Prostate gland (tissue), 2 donors: ENCODE data around the gene TMEM161B. TPM values are rescaled to one million over a fixed set of nuclear protein-coding genes. Genes with fewer than 3 reads are reported as not detected.
"Not testable (repeated sequence)": the region's sequence is repeated elsewhere in the genome, so short reads cannot be mapped to it uniquely, and the experiment has no call there.

Source experiments
- DNase-seq: peaks from one replicate; pipeline ENCODE4 v3.0.0-alpha.2; 2019; ENCODE audit warnings: low spot score
- H3K27ac ChIP-seq, 2 donors: fragments of 200-600 bp; sonication (generic); 2 replicates each; pipeline ENCODE4 v1.5.1; 2017 to 2019
- H3K27me3 ChIP-seq: fragments of 200-600 bp; sonication (generic); replicated peaks from 2 replicates; pipeline ENCODE4 v1.5.1; 2019; ENCODE audit not compliant: insufficient read depth
- H3K36me3 ChIP-seq, 2 donors: fragments of 200-600 bp; sonication (generic); 1 replicate in 1 of 2; 2 replicates in 1 of 2; pipeline versions ENCODE4 v1.5.1 to v1.8.1; 2017 to 2019
- H3K4me1 ChIP-seq: fragments of 200-600 bp; sonication (generic); replicated peaks from 2 replicates; pipeline ENCODE4 v1.5.1; 2019
- H3K4me3 ChIP-seq, 2 donors: fragments of 200-600 bp; sonication (generic); 2 replicates each; pipeline ENCODE4 v1.5.1; 2017 to 2019
- H3K9me3 ChIP-seq: fragments of 200-600 bp; sonication (generic); 2 replicates; pipeline ENCODE4 v1.5.1; 2017
- CTCF ChIP-seq, 4 experiments: fragments of 200-600 bp in 2 of 4; fragments of 450-650 bp in 2 of 4; sonication (generic) in 2 of 4; IDR thresholded peaks; 1 replicate in 3 of 4; 2 replicates in 1 of 4; pipeline ENCODE4 v1.5.1; 2016 to 2019; ENCODE audit warnings: antibody characterized with exemption in 4 of 4, mild to moderate bottlenecking in 2 of 4, moderate library complexity in 2 of 4
- POLR2A ChIP-seq: fragments of 450-650 bp; IDR thresholded peaks from one replicate; pipeline ENCODE4 v1.6.1; 2016; ENCODE audit warnings: antibody characterized with exemption, mild to moderate bottlenecking
- POLR2AphosphoS5 ChIP-seq: sonication (generic); formaldehyde crosslinking; IDR thresholded peaks from one replicate; pipeline ENCODE4 v1.6.1; 2017; ENCODE audit warnings: antibody characterized with exemption
- WGBS: methylation state at CpG from one replicate; pipeline ENCODE4 v1.1.5; 2018; 5-methylcytosine and 5-hydroxymethylcytosine counted together
- intact Hi-C: fragments of 100-400 bp; cut with DNase I; formaldehyde crosslinking; loops from one replicate; pipeline ENCODE4 v1.14.2; 2022
- total RNA-seq, 2 donors: library from RNA; depleted of rRNA; stranded (reverse); fragments of >200 nt; gene quantifications; one replicate each; pipeline ENCODE4 v1.1.0, GENCODE V29; 2016

The TMEM161B gene
- total RNA-seq, 2 donors from 2014 or later: 16.2 to 17.0 TPM

- 78% methylated on average over 1 of the region's 1 CpG for WGBS
- Histone ChIP-seq H3K4me1 (no peaks in the 10 kb centered on the region), H3K27ac (no peak overlapping the region), H3K9me3 (no peaks in the 10 kb centered on the region), H3K27me3 (no peaks in the 10 kb centered on the region), H3K4me3 (no peak overlapping the region), H3K36me3 (no peaks in the 10 kb centered on the region)
- TF ChIP-seq POLR2AphosphoS5 (no peak), CTCF (IDR thresholded peaks at IDR 0.05) (no peak), POLR2A (no peak)
- no peak for DNase-seq
- intact Hi-C loops: no loop called here
These were observed 23.3 kb downstream of the TMEM161B start for GRCh38 chr5:88245241-88245892.

- Histone ChIP-seq H3K4me1 (no peaks in the 10 kb centered on the region), H3K36me3 (no peaks in the 10 kb centered on the region), H3K9me3 (no peaks in the 10 kb centered on the region), H3K4me3 (no peak overlapping the region), H3K27me3 (no peaks in the 10 kb centered on the region), H3K27ac (no peak overlapping the region)
- intact Hi-C loops: no loop called here
- TF ChIP-seq CTCF (IDR thresholded peaks at IDR 0.05): no peak
- no peak for TF ChIP-seq POLR2AphosphoS5
- TF ChIP-seq POLR2A: no peak
- DNase-seq: no peak
- WGBS: 87% methylated on average over 2 of the region's 2 CpGs
These were observed 24.0 kb downstream of the TMEM161B start for GRCh38 chr5:88244686-88245085.

DNA sequence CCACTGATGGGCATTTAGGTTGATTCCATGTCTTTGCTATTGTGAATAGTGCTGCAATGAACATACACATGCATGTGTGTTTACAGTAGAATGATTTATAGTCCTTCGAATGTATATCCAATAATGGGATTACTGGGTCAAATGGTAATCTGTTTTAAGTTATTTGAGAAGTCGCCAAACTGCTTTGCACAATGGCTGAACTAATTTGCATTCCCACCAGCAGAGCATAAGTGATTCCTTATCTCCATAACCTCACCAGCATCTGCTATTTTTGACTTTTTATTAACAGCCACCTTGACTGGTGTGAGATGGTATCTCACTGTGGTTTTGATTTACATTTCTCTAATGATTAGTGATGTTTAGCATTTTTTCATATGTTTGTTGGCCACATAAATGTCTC lies 25.2 kb downstream of the TMEM161B start:
- 66% methylated on average over 2 of the region's 2 CpGs for WGBS
- H3K27me3 ChIP-seq, H3K36me3 ChIP-seq, H3K4me3 ChIP-seq, DNase-seq, H3K27ac ChIP-seq, H3K9me3 ChIP-seq, H3K4me1 ChIP-seq, intact Hi-C loops: not testable (repeated sequence)

DNA sequence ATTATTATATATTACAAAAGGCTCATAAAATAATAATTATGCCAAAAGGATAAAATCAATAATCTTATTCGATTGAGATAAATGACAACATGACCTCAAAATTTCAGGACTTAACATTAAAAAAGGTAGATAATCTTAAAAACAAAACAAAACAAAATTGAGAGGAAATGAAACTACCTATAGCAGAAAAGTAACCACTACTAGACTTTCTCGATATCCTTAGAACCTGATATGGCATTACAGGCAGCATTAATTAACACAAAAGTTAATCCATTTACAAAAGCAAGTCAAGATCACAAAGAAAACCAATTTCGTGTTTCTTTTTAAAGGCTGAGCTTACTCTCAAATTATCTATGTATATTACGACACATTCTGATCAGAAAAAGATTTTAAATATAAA lies 29.9 kb downstream of the TMEM161B start:
- 95% methylated on average over 4 of the region's 4 CpGs for WGBS
- TF ChIP-seq POLR2AphosphoS5: no peak
- no peak for TF ChIP-seq CTCF (IDR thresholded peaks at IDR 0.05)
- TF ChIP-seq POLR2A: no peak
- Histone ChIP-seq H3K27ac (no peak overlapping the region), H3K27me3 (no peaks in the 10 kb centered on the region), H3K4me1 (no peaks in the 10 kb centered on the region), H3K4me3 (no peak overlapping the region), H3K36me3 (no peaks in the 10 kb centered on the region), H3K9me3 (no peaks in the 10 kb centered on the region)
- no peak for DNase-seq
- intact Hi-C loops: no loop called here

DNA sequence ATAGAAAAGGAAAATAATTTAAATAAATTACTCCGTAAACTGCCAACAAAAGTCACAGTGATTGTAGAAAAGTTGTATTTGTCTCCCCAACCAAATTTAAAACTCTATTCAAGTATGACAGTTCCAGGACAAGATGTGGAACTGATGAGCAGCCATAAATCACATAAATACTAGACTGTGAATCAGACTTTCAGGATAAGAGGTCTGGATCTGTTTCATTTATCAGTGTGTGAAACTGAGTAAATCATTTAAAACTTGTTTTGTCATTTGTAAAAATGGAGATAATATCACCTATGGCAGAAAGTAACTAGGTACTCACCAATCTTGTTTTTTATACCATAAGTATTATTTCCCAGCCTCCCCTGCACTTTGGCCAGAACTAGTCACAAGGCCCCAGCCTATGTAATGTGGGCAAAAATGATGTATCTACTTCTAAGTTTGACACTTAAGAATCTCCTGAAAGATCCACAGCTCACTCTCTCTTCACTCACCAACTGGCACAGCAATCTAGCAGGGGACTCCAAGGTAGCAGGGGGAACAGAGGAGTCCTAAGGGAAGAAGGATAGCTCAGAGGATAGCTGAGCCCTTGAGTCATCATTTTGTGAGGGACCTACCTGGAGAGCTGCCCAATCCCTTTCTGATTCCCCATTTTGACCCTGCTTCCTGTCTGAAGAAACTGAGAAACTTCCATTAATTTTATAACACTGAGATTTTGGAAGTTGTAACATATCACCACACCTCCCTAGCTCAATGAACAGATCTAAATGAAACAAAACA lies 31.6 kb downstream of the TMEM161B start:
- Histone ChIP-seq H3K27ac (no peak overlapping the region), H3K36me3 (no peaks in the 10 kb centered on the region), H3K4me1 (no peaks in the 10 kb centered on the region), H3K9me3 (no peaks in the 10 kb centered on the region), H3K4me3 (no peak overlapping the region), H3K27me3 (no peaks in the 10 kb centered on the region)
- 100% methylated on average over 1 of the region's 1 CpG for WGBS
- intact Hi-C loops: no loop called here
- DNase-seq: no peak
- TF ChIP-seq POLR2AphosphoS5 (no peak), POLR2A (no peak), CTCF (IDR thresholded peaks at IDR 0.05) (no peak)
